OCI-LY1 (cell line): ENCODE measurements around the gene MYO3B.

ENCODE experiments used
- EZH2 ChIP-seq: fragments of 200-600 bp; sonication (generic), shearing (Covaris generic); IDR thresholded peaks from 2 replicates; pipeline ENCODE4 v1.8.0; 2017; ENCODE audit warnings: borderline replicate concordance, mixed run types, mild to moderate bottlenecking, antibody characterized with exemption, low read length, moderate library complexity, mixed read lengths
- TF ChIP-seq, protein P1 (sequence below): fragments of 200-600 bp; sonication (generic), shearing (Covaris generic); IDR thresholded peaks from 2 replicates; pipeline ENCODE4 v1.5.1; 2017; ENCODE audit warnings: mild to moderate bottlenecking, antibody characterized with exemption, low read length, moderate library complexity, mixed read lengths

DNA sequence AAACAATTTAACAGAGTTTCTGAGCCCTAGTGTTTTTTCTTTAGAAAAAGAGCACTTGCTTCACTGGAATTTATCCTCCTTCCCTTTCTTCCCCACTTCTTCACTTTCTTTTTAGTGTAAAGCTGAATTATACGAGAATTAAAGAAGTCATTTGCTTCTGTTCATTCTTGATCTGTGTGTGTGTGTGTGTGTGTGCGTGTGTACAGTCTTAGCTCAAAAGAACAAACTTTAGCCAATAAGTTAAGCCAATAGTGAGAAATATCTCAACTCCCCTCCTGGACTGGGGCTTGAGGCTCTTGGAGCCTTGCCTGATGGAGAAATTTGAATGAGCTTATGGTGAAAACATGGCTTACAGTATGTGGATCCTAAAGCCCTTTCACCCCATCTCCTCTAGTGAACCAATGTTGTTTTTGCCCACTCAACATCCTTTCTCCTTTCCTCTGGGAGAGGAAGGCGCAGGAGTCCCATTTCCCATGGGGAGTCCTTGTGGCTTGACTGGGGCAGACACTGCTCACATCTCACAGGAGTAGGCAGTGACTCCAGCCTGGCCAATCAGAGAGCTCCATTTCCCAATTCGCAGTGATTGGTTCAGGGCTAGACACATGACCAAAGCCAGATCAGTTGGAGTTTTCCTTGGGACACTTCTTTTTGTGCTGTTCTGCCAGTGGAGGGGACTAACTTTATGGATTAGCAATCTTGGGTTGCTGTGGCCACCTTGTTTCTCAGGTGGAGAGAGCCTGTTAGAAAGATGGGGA lies 16.3 kb upstream of the MYO3B start:
- TF ChIP-seq, protein P1, sequence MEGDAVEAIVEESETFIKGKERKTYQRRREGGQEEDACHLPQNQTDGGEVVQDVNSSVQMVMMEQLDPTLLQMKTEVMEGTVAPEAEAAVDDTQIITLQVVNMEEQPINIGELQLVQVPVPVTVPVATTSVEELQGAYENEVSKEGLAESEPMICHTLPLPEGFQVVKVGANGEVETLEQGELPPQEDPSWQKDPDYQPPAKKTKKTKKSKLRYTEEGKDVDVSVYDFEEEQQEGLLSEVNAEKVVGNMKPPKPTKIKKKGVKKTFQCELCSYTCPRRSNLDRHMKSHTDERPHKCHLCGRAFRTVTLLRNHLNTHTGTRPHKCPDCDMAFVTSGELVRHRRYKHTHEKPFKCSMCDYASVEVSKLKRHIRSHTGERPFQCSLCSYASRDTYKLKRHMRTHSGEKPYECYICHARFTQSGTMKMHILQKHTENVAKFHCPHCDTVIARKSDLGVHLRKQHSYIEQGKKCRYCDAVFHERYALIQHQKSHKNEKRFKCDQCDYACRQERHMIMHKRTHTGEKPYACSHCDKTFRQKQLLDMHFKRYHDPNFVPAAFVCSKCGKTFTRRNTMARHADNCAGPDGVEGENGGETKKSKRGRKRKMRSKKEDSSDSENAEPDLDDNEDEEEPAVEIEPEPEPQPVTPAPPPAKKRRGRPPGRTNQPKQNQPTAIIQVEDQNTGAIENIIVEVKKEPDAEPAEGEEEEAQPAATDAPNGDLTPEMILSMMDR: no peak
- TF ChIP-seq EZH2: no peak
